AG04449 (cell line): ENCODE data around the gene NOXA1.

Experiments used
- CTCF ChIA-PET: fragments of 350-600 bp; formaldehyde crosslinking; extraction: SDS; loops from one replicate; lab custom pipeline; 2021; ENCODE audit warnings: antibody characterized with exemption; lab: Yijun Ruan, JAX
- POLR2A ChIA-PET: fragments of 400-600, 350-600 bp; formaldehyde crosslinking; extraction: SDS; loops from one replicate; lab custom pipeline; 2020; ENCODE audit warnings: antibody characterized with exemption, inconsistent platforms; lab: Yijun Ruan, JAX
- DNase-seq: peaks from one replicate; pipeline ENCODE4 v3.0.0-alpha.2; 2010; ENCODE audit warnings: low read depth, low spot score
- H3K4me3 ChIP-seq: 2 replicates; pipeline ENCODE4 v1.5.1; 2011; ENCODE audit warnings: low read depth, mild to moderate bottlenecking, control low read depth, low read length
- CTCF ChIP-seq: IDR thresholded peaks from one replicate; pipeline ENCODE4 v1.5.1; 2011; ENCODE audit warnings: mild to moderate bottlenecking, moderate library complexity, low read length, control low read depth, inconsistent platforms; ENCODE audit not compliant: insufficient read depth; ENCODE audit errors: missing control alignments

The NOXA1 gene

GRCh38 chr9:137396634-137397367, 26.4 kb upstream of the NOXA1 start:
- POLR2A ChIA-PET, result interaction anchor here (1.0 kb wide), 1 partner anchor 26 kb away, joined by 3 read pairs; the partner anchor contains the start of genes EXD3 and NOXA1
- CTCF ChIA-PET, result interaction anchor here (1.2 to 1.5 kb wide), 3 partner anchors 14 to 47 kb away, joined by 3 to 4 read pairs (median 3); partner anchors contain the start of gene EXD3
- TF ChIP-seq CTCF, result no peak

GRCh38 chr9:137397675-137398423, 25.3 kb upstream of the NOXA1 start:
- CTCF ChIA-PET, result interaction anchor here (1.5 kb wide), 1 partner anchor 25 kb away, joined by 3 read pairs; the partner anchor contains the start of gene EXD3
- DNase-seq, result no peak
- no peak overlapping the region for H3K4me3 ChIP-seq
- POLR2A ChIA-PET, result no interaction called here
- no peak for TF ChIP-seq CTCF

More at GRCh38 chr9:137396634-137397367, 26.4 kb upstream of the NOXA1 start:
- no peak for DNase-seq
- H3K4me3 ChIP-seq, result no peak overlapping the region

- no peak overlapping the region for H3K4me3 ChIP-seq
- no peak for TF ChIP-seq CTCF
- CTCF ChIA-PET, result no interaction called here
- POLR2A ChIA-PET, result no interaction called here
- DNase-seq, result no peak
Measured at GRCh38 chr9:137398561-137399468, 24.4 kb upstream of the NOXA1 start.

GRCh38 chr9:137402746-137403145, 20.4 kb upstream of the NOXA1 start:
- no peak for DNase-seq
- TF ChIP-seq CTCF, result no peak
- H3K4me3 ChIP-seq, result no peak overlapping the region
- ChIA-PET POLR2A (no interaction called here), CTCF (no interaction called here)

GRCh38 chr9:137403269-137403668, 19.9 kb upstream of the NOXA1 start:
- no peak for DNase-seq
- TF ChIP-seq CTCF, result no peak
- H3K4me3 ChIP-seq, result no peak overlapping the region
- ChIA-PET POLR2A (no interaction called here), CTCF (no interaction called here)
